ENCODE results near the gene S100A3. TPM values are rescaled to one million over a fixed set of nuclear protein-coding genes. Genes with fewer than 3 reads are reported as not detected.
A peak's percentile ranks its signal among the peaks of the same experiment; 100 is the strongest.

Gene S100A3
- total RNA-seq, 4 donors from 2014 or later, result 0.88 to 1.6 TPM; not detected in 2

DNA sequence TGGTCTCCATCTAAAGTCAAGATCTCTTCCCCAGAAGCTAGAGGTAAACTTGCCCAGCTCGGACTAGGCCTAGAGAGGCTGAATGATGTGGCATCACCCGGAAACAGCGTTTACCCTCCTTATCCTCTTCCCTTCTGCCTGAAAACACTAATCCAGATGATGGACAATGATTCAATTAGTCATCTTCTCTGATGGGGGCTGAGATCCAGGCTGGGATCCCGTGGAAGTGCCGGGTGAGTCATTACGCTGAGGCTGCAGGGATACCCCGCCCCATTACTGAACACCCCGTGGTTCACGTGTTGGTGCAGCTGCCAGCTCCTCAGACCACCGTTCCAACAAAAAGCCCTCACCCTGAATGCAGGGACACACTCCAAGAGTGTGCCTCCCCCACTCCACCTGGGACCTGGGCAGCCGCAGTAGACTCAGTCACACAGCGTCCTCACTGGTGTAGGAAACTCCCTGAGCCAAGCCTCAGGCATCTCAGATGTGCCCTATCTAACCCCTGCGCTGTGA, 15.3 kb downstream of the S100A3 start:
- intact Hi-C loops (cut with DNase I; ENCODE audit: low total_unique reads) (loop anchor here (1.0 to 5.0 kb wide), 3 partner anchors 23 to 84 kb away; partner anchors contain the start of gene S100A14), in situ Hi-C loops (cut with MboI; ENCODE audit: low sequenced_read_pairs in 4 of 4) (loop anchor here in 1 of 4 donors (5.0 to 25.0 kb wide), 2 partner anchors 34 to 454 kb away; partner anchors contain the start of genes JTB, RAB13, RPS27 and S100A2)
- peak overlapping the region; percentile 54 to 70 (median 65) for H3K4me3 ChIP-seq
- TF ChIP-seq POLR2A (IDR thresholded peaks at IDR 0.05), result no peak
- TF ChIP-seq, protein P1, sequence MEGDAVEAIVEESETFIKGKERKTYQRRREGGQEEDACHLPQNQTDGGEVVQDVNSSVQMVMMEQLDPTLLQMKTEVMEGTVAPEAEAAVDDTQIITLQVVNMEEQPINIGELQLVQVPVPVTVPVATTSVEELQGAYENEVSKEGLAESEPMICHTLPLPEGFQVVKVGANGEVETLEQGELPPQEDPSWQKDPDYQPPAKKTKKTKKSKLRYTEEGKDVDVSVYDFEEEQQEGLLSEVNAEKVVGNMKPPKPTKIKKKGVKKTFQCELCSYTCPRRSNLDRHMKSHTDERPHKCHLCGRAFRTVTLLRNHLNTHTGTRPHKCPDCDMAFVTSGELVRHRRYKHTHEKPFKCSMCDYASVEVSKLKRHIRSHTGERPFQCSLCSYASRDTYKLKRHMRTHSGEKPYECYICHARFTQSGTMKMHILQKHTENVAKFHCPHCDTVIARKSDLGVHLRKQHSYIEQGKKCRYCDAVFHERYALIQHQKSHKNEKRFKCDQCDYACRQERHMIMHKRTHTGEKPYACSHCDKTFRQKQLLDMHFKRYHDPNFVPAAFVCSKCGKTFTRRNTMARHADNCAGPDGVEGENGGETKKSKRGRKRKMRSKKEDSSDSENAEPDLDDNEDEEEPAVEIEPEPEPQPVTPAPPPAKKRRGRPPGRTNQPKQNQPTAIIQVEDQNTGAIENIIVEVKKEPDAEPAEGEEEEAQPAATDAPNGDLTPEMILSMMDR (IDR thresholded peaks at IDR 0.05 in 4 of 5, conservative IDR thresholded peaks at IDR 0.05 in 1 of 5), result no peak
- H3K27me3 ChIP-seq, result no peaks in the 10 kb centered on the region
- H3K36me3 ChIP-seq, result no peaks in the 10 kb centered on the region
- peak overlapping the region; percentile 82 to 92 (median 86) for H3K27ac ChIP-seq
- peaks cover 10 to 28% of the 10 kb centered on the region in 2 donors for H3K4me1 ChIP-seq
- H3K9me3 ChIP-seq, result no peaks in the 10 kb centered on the region
- peak; percentile 16 to 43 for ATAC-seq
- peak; percentile 44 to 59 for DNase-seq

DNA sequence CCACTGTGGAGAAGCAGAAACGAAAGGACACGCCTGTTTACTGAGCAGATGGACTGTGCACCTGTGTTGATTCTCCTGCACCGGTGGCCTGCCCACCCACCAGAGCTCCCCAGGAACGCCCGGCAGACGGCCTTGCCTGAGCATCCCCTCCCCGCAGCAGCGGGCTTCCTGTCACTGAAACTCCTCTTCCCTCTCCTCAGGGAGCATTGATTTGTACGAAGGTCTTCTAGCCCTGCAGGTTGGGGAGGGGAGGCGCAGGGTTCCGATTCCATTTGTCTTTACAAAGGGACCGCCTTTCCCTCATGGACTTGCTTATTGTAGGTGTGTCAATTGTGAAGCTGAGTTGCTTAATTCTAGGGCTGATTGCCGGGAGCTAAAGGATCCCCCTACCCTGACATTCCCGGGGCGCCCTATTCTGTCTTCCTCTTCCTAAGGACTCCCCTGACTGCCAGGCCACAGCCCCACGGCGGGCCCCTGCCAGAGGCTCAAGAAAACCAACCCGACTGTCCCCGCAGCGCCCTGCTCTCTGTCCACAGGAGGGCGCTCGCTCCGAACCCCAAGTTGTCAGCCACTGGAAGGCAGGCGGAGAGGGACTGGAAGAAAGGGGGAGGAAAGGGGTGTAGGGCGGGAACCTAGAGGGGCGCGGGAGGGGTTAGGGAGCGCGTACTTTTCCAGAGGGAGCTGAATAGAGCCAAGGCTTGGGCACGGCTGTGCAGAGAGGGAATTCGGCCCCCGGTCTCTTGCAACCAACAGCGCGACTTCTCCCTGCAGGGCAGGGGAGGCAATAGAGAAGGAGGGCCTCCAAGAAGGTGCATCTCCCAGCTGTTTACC, 16.1 kb downstream of the S100A3 start:
- no peaks in the 10 kb centered on the region for H3K36me3 ChIP-seq
- no peaks in the 10 kb centered on the region for H3K9me3 ChIP-seq
- H3K27ac ChIP-seq, result peak overlapping the region; percentile 82 to 92 (median 86)
- TF ChIP-seq, protein P1 (IDR thresholded peaks at IDR 0.05 in 4 of 5, conservative IDR thresholded peaks at IDR 0.05 in 1 of 5), result peak; percentile 90 to 93 (median 91)
- no peak for TF ChIP-seq POLR2A (IDR thresholded peaks at IDR 0.05)
- H3K27me3 ChIP-seq, result no peaks in the 10 kb centered on the region
- peak overlapping the region; percentile 54 to 70 (median 65) for H3K4me3 ChIP-seq
- peaks cover 10 to 28% of the 10 kb centered on the region in 2 donors for H3K4me1 ChIP-seq
- peak; percentile 54 to 59 for ATAC-seq
- in situ Hi-C loops (cut with MboI; ENCODE audit: low sequenced_read_pairs in 4 of 4) (loop anchor here in 1 of 4 donors (5.0 to 25.0 kb wide), 2 partner anchors 34 to 454 kb away; partner anchors contain the start of genes JTB, RAB13, RPS27 and S100A2), intact Hi-C loops (cut with DNase I; ENCODE audit: low total_unique reads) (loop anchor here (1.0 to 5.0 kb wide), 3 partner anchors 22 to 84 kb away; partner anchors contain the start of gene S100A14)
- DNase-seq, result peak; percentile 71 to 84

DNA sequence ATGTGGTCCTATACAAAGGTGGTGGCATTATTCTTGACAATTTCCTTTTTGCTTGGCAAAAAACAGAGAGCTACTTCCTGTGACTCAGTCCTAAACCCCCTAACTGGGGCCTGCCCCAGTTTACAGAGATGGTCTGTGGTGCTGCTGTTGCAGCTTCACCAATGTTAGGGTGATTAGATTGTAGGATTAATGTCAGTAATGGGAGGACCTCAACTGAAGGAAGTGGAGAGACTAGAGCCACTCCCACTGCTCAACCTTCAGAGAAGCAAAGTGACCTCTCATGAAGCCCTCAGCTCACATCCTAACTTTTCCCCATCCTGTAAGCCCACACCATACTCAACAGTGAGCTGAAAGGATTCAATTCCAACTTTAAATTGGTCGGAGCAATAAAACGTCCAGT, 16.9 kb downstream of the S100A3 start:
- H3K9me3 ChIP-seq, result no peaks in the 10 kb centered on the region
- intact Hi-C loops (cut with DNase I; ENCODE audit: low total_unique reads), result loop anchor here (2.0 to 5.0 kb wide), 2 partner anchors 21 to 85 kb away; partner anchors contain the start of gene S100A14

DNA sequence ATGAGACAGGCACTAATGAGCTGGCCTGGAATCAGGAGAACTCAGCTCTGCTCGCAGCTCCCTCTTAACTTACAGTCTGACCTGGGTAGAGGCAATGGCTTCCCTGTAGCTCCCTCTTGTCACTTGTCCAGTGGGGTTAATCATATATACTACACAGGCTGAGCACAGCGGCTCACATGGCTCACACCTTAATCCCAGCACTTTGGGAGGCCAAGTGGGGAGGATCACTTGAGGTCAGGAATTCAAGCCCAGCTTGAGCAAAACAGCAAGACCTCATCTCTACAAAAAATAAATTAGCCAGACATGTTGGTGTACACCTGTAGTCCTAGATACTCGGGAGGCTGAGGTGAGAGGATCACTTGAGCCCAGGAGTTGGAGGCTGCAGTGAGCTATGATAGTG, 17.4 kb downstream of the S100A3 start:
- ATAC-seq (no peak), DNase-seq (no peak)
- no peak overlapping the region for H3K27ac ChIP-seq
- peaks cover 10 to 26% of the 10 kb centered on the region in 2 donors for H3K4me1 ChIP-seq
- in situ Hi-C loops (cut with MboI; ENCODE audit: low sequenced_read_pairs in 4 of 4), result loop anchor here in 1 of 4 donors (5.0 to 25.0 kb wide), 2 partner anchors 36 to 456 kb away; partner anchors contain the start of genes JTB, RAB13, RPS27 and S100A2
- H3K36me3 ChIP-seq, result no peaks in the 10 kb centered on the region
- TF ChIP-seq, protein P1 (IDR thresholded peaks at IDR 0.05 in 4 of 5, conservative IDR thresholded peaks at IDR 0.05 in 1 of 5), result no peak
- TF ChIP-seq POLR2A (IDR thresholded peaks at IDR 0.05), result no peak
- H3K4me3 ChIP-seq, result no peak overlapping the region
- no peaks in the 10 kb centered on the region for H3K27me3 ChIP-seq
- intact Hi-C loops (cut with DNase I; ENCODE audit: low total_unique reads), result loop anchor here (2.0 to 5.0 kb wide), 2 partner anchors 21 to 86 kb away; partner anchors contain the start of gene S100A14
- H3K9me3 ChIP-seq, result no peaks in the 10 kb centered on the region

More for the DNA sequence above, 16.9 kb downstream of the S100A3 start:
- Histone ChIP-seq H3K4me1 (peaks cover 10 to 28% of the 10 kb centered on the region in 2 donors), H3K27me3 (no peaks in the 10 kb centered on the region), H3K4me3 (no peak overlapping the region), H3K27ac (peak overlapping the region in 1 of 4 donors; percentile 92), H3K36me3 (no peaks in the 10 kb centered on the region)
- no peak for DNase-seq
- in situ Hi-C loops (cut with MboI; ENCODE audit: low sequenced_read_pairs in 4 of 4), result loop anchor here in 1 of 4 donors (5.0 to 25.0 kb wide), 2 partner anchors 35 to 455 kb away; partner anchors contain the start of genes JTB, RAB13, RPS27 and S100A2
- no peak for ATAC-seq
- TF ChIP-seq, protein P1 (IDR thresholded peaks at IDR 0.05 in 4 of 5, conservative IDR thresholded peaks at IDR 0.05 in 1 of 5), result no peak
- no peak for TF ChIP-seq POLR2A (IDR thresholded peaks at IDR 0.05)
